Neural cell (in vitro differentiated cells): ENCODE measurements around the gene SDCCAG8. TPM values are rescaled to one million over a fixed set of nuclear protein-coding genes. Genes with fewer than 3 reads are reported as not detected.

Experiments used
- H2AFZ ChIP-seq: fragments of 200-600, 300-800 bp; sonication (generic), shearing (Covaris generic); 2 replicates; pipeline ENCODE4 v1.6.0; 2014; ENCODE audit warnings: low read depth, mild to moderate bottlenecking, antibody characterized with exemption, low read length, moderate library complexity
- H3F3A ChIP-seq: fragments of 200-600 bp; shearing (Covaris generic); 2 replicates; pipeline ENCODE4 v1.6.1; 2016; ENCODE audit warnings: mild to moderate bottlenecking, moderate library complexity, mixed read lengths, antibody characterized with exemption, low read length; ENCODE audit not compliant: insufficient read depth, poor library complexity, severe bottlenecking
- H3K27ac ChIP-seq: fragments of 200-600, 300-800 bp; sonication (generic), shearing (Covaris generic); 2 replicates; pipeline ENCODE4 v1.5.1; 2014; ENCODE audit warnings: mild to moderate bottlenecking, low read length, moderate library complexity
- H3K27me3 ChIP-seq: fragments of 300-800, 200-600 bp; sonication (generic), shearing (Covaris generic); 2 replicates; pipeline ENCODE4 v1.6.0; 2014; ENCODE audit warnings: mild to moderate bottlenecking, low read depth, low read length, moderate library complexity; ENCODE audit not compliant: insufficient read depth
- H3K36me3 ChIP-seq: fragments of 300-800, 200-600 bp; sonication (generic), shearing (Covaris generic); 2 replicates; pipeline ENCODE4 v1.5.1; 2014; ENCODE audit warnings: mild to moderate bottlenecking, antibody characterized with exemption, low read length, moderate library complexity; ENCODE audit not compliant: insufficient read depth
- H3K4me2 ChIP-seq: fragments of 300-800, 200-600 bp; sonication (generic), shearing (Covaris generic); 2 replicates; pipeline ENCODE4 v1.6.0; 2014; ENCODE audit warnings: mild to moderate bottlenecking, low read length
- H3K4me3 ChIP-seq: fragments of 300-800, 200-600 bp; sonication (generic), shearing (Covaris generic); 2 replicates; pipeline ENCODE4 v1.5.1; 2014; ENCODE audit warnings: mild to moderate bottlenecking, low read length, moderate library complexity
- H3K79me2 ChIP-seq: fragments of 200-600 bp; shearing (Covaris generic); replicated peaks from 2 replicates; pipeline ENCODE4 v1.6.0; 2014; ENCODE audit warnings: mild to moderate bottlenecking, low read length, moderate library complexity; ENCODE audit not compliant: insufficient read depth
- H3K9ac ChIP-seq: fragments of 300-800, 200-600 bp; sonication (generic), shearing (Covaris generic); 2 replicates; pipeline ENCODE4 v1.6.1; 2016; ENCODE audit warnings: mild to moderate bottlenecking, low read length, mixed read lengths
- H3K9me2 ChIP-seq: fragments of 200-600 bp; shearing (Covaris generic); 2 replicates; pipeline ENCODE4 v1.6.1; 2016; ENCODE audit warnings: mild to moderate bottlenecking, low read length, mixed read lengths; ENCODE audit not compliant: insufficient read depth
- H3K9me3 ChIP-seq: fragments of 200-600, 300-800 bp; sonication (generic), shearing (Covaris generic); 2 replicates; pipeline ENCODE4 v1.6.1; 2016; ENCODE audit warnings: mild to moderate bottlenecking, mixed run types, low read length, moderate library complexity, mixed read lengths
- H4K20me1 ChIP-seq: fragments of 200-600 bp; shearing (Covaris generic); 2 replicates; pipeline ENCODE4 v1.6.1; 2016; ENCODE audit warnings: mild to moderate bottlenecking, mixed run types; ENCODE audit not compliant: insufficient read depth
- CTCF ChIP-seq: fragments of 450-650 bp; IDR thresholded peaks from 2 replicates; pipeline ENCODE4 v1.5.1; 2014; ENCODE audit warnings: antibody characterized with exemption, mild to moderate bottlenecking, moderate library complexity; ENCODE audit not compliant: poor library complexity, severe bottlenecking
- EP300 ChIP-seq: fragments of 450-650 bp; conservative IDR thresholded peaks from 2 replicates; pipeline ENCODE4 v1.6.1; 2014; ENCODE audit warnings: antibody characterized with exemption, mild to moderate bottlenecking, moderate library complexity; ENCODE audit not compliant: poor library complexity, severe bottlenecking
- EZH2 ChIP-seq: fragments of 200-600, 300-800 bp; shearing (Covaris generic), sonication (generic); IDR thresholded peaks from 2 replicates; pipeline ENCODE4 v1.6.1; 2014; ENCODE audit warnings: antibody characterized with exemption, low read length, borderline replicate concordance, mild to moderate bottlenecking; ENCODE audit not compliant: insufficient read depth, poor library complexity, severe bottlenecking
- POLR2AphosphoS5 ChIP-seq: IDR thresholded peaks from 2 replicates; pipeline ENCODE4 v1.6.1; 2012
- RAD21 ChIP-seq: fragments of 450-650 bp; conservative IDR thresholded peaks from 2 replicates; pipeline ENCODE4 v1.6.1; 2014; ENCODE audit warnings: antibody characterized with exemption, mild to moderate bottlenecking, moderate library complexity
- REST ChIP-seq: IDR thresholded peaks from 2 replicates; pipeline ENCODE4 v1.6.1; 2012; ENCODE audit warnings: borderline replicate concordance
- polyA plus RNA-seq: library from polyadenylated mRNA; depleted of rRNA; stranded (reverse); fragments of >200 nt; gene quantifications from 2 replicates; pipeline ENCODE4 v1.2.3, GENCODE V29; 2014

SDCCAG8 gene
- polyA plus RNA-seq, 1 donor from 2014 or later: 32.2 TPM

- H3K36me3 ChIP-seq: no peaks in the 10 kb centered on the region
- H2AFZ ChIP-seq: no peak overlapping the region
- H3K4me3 ChIP-seq: no peak overlapping the region
- H3K9ac ChIP-seq: no peak overlapping the region
- no peaks in the 10 kb centered on the region for H3K27me3 ChIP-seq
- no peaks in the 10 kb centered on the region for H3K79me2 ChIP-seq
- no peak overlapping the region for H3K27ac ChIP-seq
- no peak overlapping the region for H3K4me2 ChIP-seq
- H3F3A ChIP-seq: no peaks in the 10 kb centered on the region
- no peaks in the 10 kb centered on the region for H3K9me3 ChIP-seq
- no peaks in the 10 kb centered on the region for H4K20me1 ChIP-seq
- no peaks in the 10 kb centered on the region for H3K9me2 ChIP-seq
- TF ChIP-seq CTCF (no peak), RAD21 (no peak), REST (no peak), POLR2AphosphoS5 (no peak), EP300 (no peak), EZH2 (no peak)
Measured at GRCh38 chr1:243470502-243470901, 214.7 kb downstream of the SDCCAG8 start.

- Histone ChIP-seq H3F3A (no peaks in the 10 kb centered on the region), H3K9me3 (no peaks in the 10 kb centered on the region), H3K36me3 (no peaks in the 10 kb centered on the region), H3K27ac (no peak overlapping the region), H3K9ac (no peak overlapping the region), H3K4me3 (no peak overlapping the region), H3K79me2 (no peaks in the 10 kb centered on the region), H3K9me2 (no peaks in the 10 kb centered on the region), H3K27me3 (no peaks in the 10 kb centered on the region), H4K20me1 (no peaks in the 10 kb centered on the region), H2AFZ (no peak overlapping the region), H3K4me2 (no peak overlapping the region)
- TF ChIP-seq POLR2AphosphoS5: no peak
Measured at GRCh38 chr1:243471026-243471685, 215.3 kb downstream of the SDCCAG8 start.
